ENCODE results near the gene EOGT.

Gene EOGT

GRCh38 chr3:68953816-68954444 lies 59.6 kb downstream of the EOGT start:
- no peak for DNase-seq

- DNase-seq = no peak
Measured at GRCh38 chr3:68945225-68945624, 68.3 kb downstream of the EOGT start.

GRCh38 chr3:68943753-68944500 lies 69.6 kb downstream of the EOGT start:
- DNase-seq = no peak

- DNase-seq = no peak
Measured at GRCh38 chr3:68941055-68941454, 72.4 kb downstream of the EOGT start.

- DNase-seq = no peak
Measured at GRCh38 chr3:68936856-68937255, 76.6 kb downstream of the EOGT start.

GRCh38 chr3:68935778-68936177 lies 77.7 kb downstream of the EOGT start:
- no peak for DNase-seq

DNA sequence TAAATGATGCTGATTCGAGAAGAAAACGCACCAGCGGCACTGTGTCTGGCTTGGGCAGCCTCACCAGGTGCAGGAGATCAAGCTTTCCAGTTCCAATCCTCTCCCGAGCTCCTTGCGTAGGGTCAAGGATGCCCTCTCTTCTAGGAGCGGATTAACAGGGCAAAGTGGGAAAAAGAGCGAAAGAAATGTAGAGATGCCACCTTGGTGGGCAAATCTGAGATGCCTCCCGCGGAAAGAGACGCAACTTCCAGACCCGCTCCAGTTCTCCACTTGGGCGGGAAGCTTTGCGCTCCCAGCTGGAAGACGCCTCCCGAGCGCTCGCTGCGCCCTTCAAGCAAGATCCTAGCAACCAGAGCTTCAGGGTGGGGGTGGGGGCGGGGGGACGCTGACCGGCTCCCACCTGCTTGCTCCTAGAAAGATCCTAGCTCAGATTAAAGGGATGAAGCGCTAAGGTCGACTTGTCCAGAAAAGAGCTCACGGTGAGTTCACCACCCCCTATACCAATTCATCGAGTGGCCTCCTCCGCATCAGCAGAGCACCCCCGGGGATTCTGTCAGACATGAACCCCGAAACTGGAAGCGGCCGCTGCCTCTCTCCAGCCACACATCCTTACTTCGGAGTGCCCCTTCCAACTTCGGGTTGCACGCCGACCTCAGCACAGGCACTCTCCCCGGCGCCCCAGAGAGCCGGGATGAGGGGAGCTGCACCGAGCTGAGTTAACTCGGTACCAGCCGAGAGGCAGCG lies 81.9 kb downstream of the EOGT start:
- DNase-seq = no peak

Data from NCI-H748 treated with DMSO at 0.1 percent for 48 hours (cell line).